Panc1 (cell line): Measurements from ENCODE around the gene PDE11A. TPM values are rescaled to one million over a fixed set of nuclear protein-coding genes. Genes with fewer than 3 reads are reported as not detected.
A peak's percentile ranks its signal among the peaks of the same experiment; 100 is the strongest.

Source experiments
- ATAC-seq: fragments of 200-7000 bp; cut with Tn5 transposase; 2 replicates; pipeline ENCODE4 v1.9.1; 2020; ENCODE audit warnings: mild to moderate bottlenecking, moderate library complexity
- BruUV-seq: library from RNA; stranded (reverse); fragments of 400-500 nt; replicated peaks from 2 replicates; lab custom pipeline; 2021; lab: Mats Ljungman, UMichigan
- CTCF ChIA-PET: fragments of 300-600 bp; sonication (Branson Sonifier 250); formaldehyde crosslinking; loops from one replicate; lab custom pipeline; 2022; ENCODE audit warnings: antibody characterized with exemption; lab: Charles Lee
- POLR2A ChIA-PET: fragments of 300-600 bp; sonication (Branson Sonifier 250); formaldehyde crosslinking; loops from one replicate; lab custom pipeline; 2022; ENCODE audit warnings: antibody characterized with exemption; lab: Charles Lee
- DNase-seq: peaks from one replicate; pipeline ENCODE4 v3.0.0-alpha.2; 2010; ENCODE audit warnings: low read depth, low spot score
- H3K27ac ChIP-seq: 2 replicates; pipeline ENCODE4 v1.5.1; 2011; ENCODE audit warnings: mild to moderate bottlenecking, low read length, inconsistent platforms
- H3K27me3 ChIP-seq: fragments of 200-500 bp; sonication (Bioruptor generic); 2 replicates; pipeline ENCODE4 v1.6.0; 2014; ENCODE audit warnings: low read length, inconsistent platforms; ENCODE audit not compliant: control insufficient read depth, insufficient read depth
- H3K36me3 ChIP-seq: fragments of 200-500 bp; sonication (Bioruptor generic); 2 replicates; pipeline ENCODE4 v1.5.1; 2014; ENCODE audit warnings: inconsistent platforms, mild to moderate bottlenecking, low read length, moderate library complexity; ENCODE audit not compliant: control insufficient read depth, insufficient read depth
- H3K4me1 ChIP-seq: 2 replicates; pipeline ENCODE4 v1.5.1; 2011; ENCODE audit warnings: inconsistent platforms, mild to moderate bottlenecking, low read length, moderate library complexity; ENCODE audit not compliant: control insufficient read depth, insufficient read depth
- H3K4me3 ChIP-seq, 2 experiments: 2 replicates each; pipeline ENCODE4 v1.5.1; 2011 to 2012; ENCODE audit warnings: low read depth in 2 of 2, low read length in 2 of 2, mild to moderate bottlenecking in 2 of 2, inconsistent platforms in 1 of 2, moderate library complexity in 1 of 2
- H3K9me3 ChIP-seq: fragments of 200-500 bp; sonication (Bioruptor generic); 2 replicates; pipeline ENCODE4 v1.5.1; 2014; ENCODE audit warnings: low read depth, mild to moderate bottlenecking, inconsistent platforms, low read length, moderate library complexity; ENCODE audit not compliant: control insufficient read depth, insufficient read depth
- POLR2AphosphoS5 ChIP-seq: IDR thresholded peaks from 2 replicates; pipeline ENCODE4 v1.6.1; 2012; ENCODE audit warnings: mild to moderate bottlenecking, low read depth, low read length, moderate library complexity
- SIN3A ChIP-seq: IDR thresholded peaks from 2 replicates; pipeline ENCODE4 v1.6.1; 2012; ENCODE audit warnings: low read depth, mild to moderate bottlenecking, low read length, moderate library complexity, borderline replicate concordance; ENCODE audit not compliant: insufficient read depth
- TCF7L2 ChIP-seq: IDR thresholded peaks from 2 replicates; pipeline ENCODE4 v1.6.1; 2011; ENCODE audit warnings: mild to moderate bottlenecking, low read depth, low read length, inconsistent platforms
- in situ Hi-C: cut with HindIII; loops from 2 replicates; pipeline ENCODE4 v1.10.0; 2016; ENCODE audit warnings: low sequenced_read_pairs, low pct_unique_long_range_greater_than_20kb
- intact Hi-C: fragments of 100-400 bp; cut with micrococcal nuclease; formaldehyde crosslinking; loops from one replicate; pipeline ENCODE4 v1.10.0; 2022; ENCODE audit not compliant: unreplicated experiment
- total RNA-seq: library from RNA; stranded (reverse); gene quantifications from one replicate; pipeline ENCODE4 v1.2.1, GENCODE V29; 2021; ENCODE audit not compliant: unreplicated experiment
- TF ChIP-seq, protein P1 (sequence below): fragments of 450-650 bp; IDR thresholded peaks from 2 replicates; pipeline ENCODE4 v1.5.1; 2017; ENCODE audit warnings: mild to moderate bottlenecking
- TF ChIP-seq, protein P2 (sequence below), 2 experiments: IDR thresholded peaks; 2 replicates each; pipeline ENCODE4 v1.6.1; 2011 to 2012; ENCODE audit warnings: low read depth in 2 of 2, control low read depth in 1 of 2, low read length in 1 of 2, mild to moderate bottlenecking in 1 of 2, moderate library complexity in 1 of 2; ENCODE audit not compliant: insufficient read depth in 1 of 2

PDE11A gene
- total RNA-seq, 1 experiment from 2014 or later: not detected

DNA sequence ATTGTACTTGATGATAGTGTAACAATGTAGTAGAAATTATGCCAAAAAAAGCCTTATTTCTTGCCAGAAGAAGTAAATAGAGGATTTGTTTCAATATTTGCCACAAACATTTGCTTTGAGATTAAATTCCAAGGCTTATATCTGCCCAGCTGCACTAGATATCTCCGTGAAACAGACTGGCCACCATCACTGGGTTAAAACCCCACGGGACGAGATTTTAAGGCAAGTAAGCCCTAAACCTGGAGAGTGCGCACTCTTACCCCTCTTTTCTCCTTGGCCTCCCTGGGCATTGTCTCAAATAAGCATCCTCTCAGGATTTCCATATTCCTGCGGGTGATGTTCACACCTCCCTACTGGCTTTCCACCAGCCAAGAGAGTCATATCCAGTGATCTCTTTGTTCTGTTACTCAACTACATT, 345.6 kb downstream of the PDE11A start:
- intact Hi-C loops (loop anchor here (10.0 kb wide), 1 partner anchor 562 kb away; no protein-coding TSS in a partner anchor), in situ Hi-C loops (no loop called here)
- DNase-seq (no peak), ATAC-seq (no peak)
- TF ChIP-seq TCF7L2 (no peak), POLR2AphosphoS5 (no peak)
- TF ChIP-seq, protein P1, sequence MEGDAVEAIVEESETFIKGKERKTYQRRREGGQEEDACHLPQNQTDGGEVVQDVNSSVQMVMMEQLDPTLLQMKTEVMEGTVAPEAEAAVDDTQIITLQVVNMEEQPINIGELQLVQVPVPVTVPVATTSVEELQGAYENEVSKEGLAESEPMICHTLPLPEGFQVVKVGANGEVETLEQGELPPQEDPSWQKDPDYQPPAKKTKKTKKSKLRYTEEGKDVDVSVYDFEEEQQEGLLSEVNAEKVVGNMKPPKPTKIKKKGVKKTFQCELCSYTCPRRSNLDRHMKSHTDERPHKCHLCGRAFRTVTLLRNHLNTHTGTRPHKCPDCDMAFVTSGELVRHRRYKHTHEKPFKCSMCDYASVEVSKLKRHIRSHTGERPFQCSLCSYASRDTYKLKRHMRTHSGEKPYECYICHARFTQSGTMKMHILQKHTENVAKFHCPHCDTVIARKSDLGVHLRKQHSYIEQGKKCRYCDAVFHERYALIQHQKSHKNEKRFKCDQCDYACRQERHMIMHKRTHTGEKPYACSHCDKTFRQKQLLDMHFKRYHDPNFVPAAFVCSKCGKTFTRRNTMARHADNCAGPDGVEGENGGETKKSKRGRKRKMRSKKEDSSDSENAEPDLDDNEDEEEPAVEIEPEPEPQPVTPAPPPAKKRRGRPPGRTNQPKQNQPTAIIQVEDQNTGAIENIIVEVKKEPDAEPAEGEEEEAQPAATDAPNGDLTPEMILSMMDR: no peak
- CTCF ChIA-PET: no interaction called here
- H3K4me1 ChIP-seq: no peaks in the 10 kb centered on the region
- no TSS peak for BruUV-seq
- no peak overlapping the region for H3K27ac ChIP-seq
- H3K9me3 ChIP-seq: no peaks in the 10 kb centered on the region
- no peak overlapping the region for H3K4me3 ChIP-seq
- H3K27me3 ChIP-seq: peaks cover 4% of the 10 kb centered on the region; the same call in 1 of the 2 replicates
- H3K36me3 ChIP-seq: no peaks in the 10 kb centered on the region
- POLR2A ChIA-PET: no interaction called here

DNA sequence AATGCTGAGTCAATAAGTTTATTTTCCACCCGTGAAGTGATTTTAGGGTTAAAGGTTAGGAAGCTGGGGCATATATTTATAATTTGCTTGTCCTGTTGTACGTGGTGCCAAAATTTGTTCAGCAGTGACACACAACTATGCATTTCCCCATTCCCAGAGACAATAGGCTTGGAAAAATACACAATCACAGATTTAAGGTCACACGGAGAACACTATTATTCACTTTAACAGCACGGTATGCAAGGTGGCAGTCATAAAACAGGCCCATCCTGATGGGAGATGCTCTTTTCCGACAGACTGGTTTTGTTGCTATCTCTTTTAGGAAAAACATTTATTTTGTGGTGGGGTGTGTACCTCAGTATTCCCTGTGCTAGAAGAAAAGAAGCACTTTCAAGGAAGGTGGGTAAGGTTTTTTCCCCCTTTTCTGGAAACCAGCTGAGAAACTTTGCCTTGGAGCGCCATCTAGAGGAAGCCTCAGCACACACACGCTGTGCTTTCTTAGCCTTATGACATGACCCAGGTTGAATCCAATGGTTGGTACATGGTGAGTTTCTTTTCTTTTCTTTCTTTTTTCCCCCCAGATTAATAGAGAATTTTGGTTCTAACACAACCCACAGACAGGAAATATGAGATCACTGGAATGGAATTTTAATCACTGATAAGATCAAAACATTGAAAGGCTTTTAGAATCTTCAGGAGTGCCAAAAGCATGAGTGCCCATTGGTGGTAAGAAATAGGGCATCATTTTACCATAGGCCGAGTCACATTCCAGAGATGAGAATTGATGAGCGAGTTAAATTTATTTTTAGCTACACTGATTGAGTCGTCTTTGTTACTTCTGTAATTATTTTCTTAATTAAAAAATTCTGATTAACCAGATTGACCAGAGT, 347.9 kb downstream of the PDE11A start:
- Histone ChIP-seq H3K4me1 (no peaks in the 10 kb centered on the region), H3K27ac (no peak overlapping the region), H3K36me3 (no peaks in the 10 kb centered on the region), H3K9me3 (no peaks in the 10 kb centered on the region), H3K4me3 (no peak overlapping the region), H3K27me3 (peaks cover 3% of the 10 kb centered on the region; the same call in 1 of the 2 replicates)
- in situ Hi-C loops (no loop called here), intact Hi-C loops (loop anchor here (1.0 to 10.0 kb wide), 4 partner anchors 237 to 560 kb away; no protein-coding TSS in a partner anchor)
- peak; percentile 50 for DNase-seq
- POLR2A ChIA-PET: interaction anchor here (0.7 kb wide), 1 partner anchor 765 kb away, joined by 3 read pairs; no protein-coding TSS in a partner anchor
- TF ChIP-seq, protein P1: peak; percentile 92
- TF ChIP-seq TCF7L2: no peak
- peak; percentile 91 for ATAC-seq
- BruUV-seq: no TSS peak
- CTCF ChIA-PET: interaction anchor here (0.7 kb wide), 1 partner anchor 561 kb away, joined by 3 read pairs; no protein-coding TSS in a partner anchor

DNA sequence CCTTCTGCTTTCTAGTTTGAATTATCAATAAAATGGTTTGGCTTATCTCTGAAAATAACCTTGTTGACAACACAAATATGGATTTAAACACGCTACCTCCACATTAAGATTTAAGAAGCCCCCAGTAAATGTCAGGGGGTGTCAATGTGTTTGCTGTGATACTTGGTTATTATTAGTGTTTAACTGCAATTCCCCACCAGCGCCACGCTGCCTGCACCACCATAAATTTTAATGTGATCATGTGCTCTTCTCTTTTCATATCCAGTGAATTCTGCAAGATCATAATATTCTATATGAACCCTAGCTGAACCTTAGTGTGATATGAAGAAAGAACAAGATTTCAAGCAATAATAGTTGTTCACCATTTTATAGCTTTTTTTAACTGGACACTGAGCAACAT, 349.3 kb downstream of the PDE11A start:
- Histone ChIP-seq H3K27ac (no peak overlapping the region), H3K4me1 (no peaks in the 10 kb centered on the region), H3K9me3 (no peaks in the 10 kb centered on the region), H3K27me3 (peaks cover 3% of the 10 kb centered on the region; the same call in 1 of the 2 replicates), H3K4me3 (no peak overlapping the region), H3K36me3 (no peaks in the 10 kb centered on the region)
- DNase-seq: no peak
- TF ChIP-seq, protein P2, sequence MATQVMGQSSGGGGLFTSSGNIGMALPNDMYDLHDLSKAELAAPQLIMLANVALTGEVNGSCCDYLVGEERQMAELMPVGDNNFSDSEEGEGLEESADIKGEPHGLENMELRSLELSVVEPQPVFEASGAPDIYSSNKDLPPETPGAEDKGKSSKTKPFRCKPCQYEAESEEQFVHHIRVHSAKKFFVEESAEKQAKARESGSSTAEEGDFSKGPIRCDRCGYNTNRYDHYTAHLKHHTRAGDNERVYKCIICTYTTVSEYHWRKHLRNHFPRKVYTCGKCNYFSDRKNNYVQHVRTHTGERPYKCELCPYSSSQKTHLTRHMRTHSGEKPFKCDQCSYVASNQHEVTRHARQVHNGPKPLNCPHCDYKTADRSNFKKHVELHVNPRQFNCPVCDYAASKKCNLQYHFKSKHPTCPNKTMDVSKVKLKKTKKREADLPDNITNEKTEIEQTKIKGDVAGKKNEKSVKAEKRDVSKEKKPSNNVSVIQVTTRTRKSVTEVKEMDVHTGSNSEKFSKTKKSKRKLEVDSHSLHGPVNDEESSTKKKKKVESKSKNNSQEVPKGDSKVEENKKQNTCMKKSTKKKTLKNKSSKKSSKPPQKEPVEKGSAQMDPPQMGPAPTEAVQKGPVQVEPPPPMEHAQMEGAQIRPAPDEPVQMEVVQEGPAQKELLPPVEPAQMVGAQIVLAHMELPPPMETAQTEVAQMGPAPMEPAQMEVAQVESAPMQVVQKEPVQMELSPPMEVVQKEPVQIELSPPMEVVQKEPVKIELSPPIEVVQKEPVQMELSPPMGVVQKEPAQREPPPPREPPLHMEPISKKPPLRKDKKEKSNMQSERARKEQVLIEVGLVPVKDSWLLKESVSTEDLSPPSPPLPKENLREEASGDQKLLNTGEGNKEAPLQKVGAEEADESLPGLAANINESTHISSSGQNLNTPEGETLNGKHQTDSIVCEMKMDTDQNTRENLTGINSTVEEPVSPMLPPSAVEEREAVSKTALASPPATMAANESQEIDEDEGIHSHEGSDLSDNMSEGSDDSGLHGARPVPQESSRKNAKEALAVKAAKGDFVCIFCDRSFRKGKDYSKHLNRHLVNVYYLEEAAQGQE (IDR thresholded peaks at IDR 0.05; ENCODE audit: insufficient read depth in 1 of 2, low read depth in 2 of 2, low read length in 1 of 2): no peak
- TF ChIP-seq POLR2AphosphoS5: no peak
- TF ChIP-seq, protein P1: no peak
- no peak for TF ChIP-seq SIN3A
- TF ChIP-seq TCF7L2: no peak
- ChIA-PET CTCF (no interaction called here), POLR2A (no interaction called here)
- BruUV-seq: no TSS peak
- ATAC-seq: no peak
- in situ Hi-C loops: no loop called here
- intact Hi-C loops: loop anchor here (5.0 to 10.0 kb wide), 3 partner anchors 236 to 558 kb away; no protein-coding TSS in a partner anchor
